Type B pancreatic cell (in vitro differentiated cells): ENCODE measurements around the gene GUK1. TPM values are rescaled to one million over a fixed set of nuclear protein-coding genes. Genes with fewer than 3 reads are reported as not detected.
A peak's percentile ranks its signal among the peaks of the same experiment; 100 is the strongest.

ENCODE experiments used
- DNase-seq: peaks from one replicate; pipeline ENCODE4 v3.0.0; 2021; ENCODE audit warnings: mixed read lengths; ENCODE audit not compliant: unreplicated experiment; ENCODE audit errors: extremely low spot score
- H3K27ac Mint-ChIP-seq: 2 replicates; pipeline ENCODE4 v1.8.0; 2021; ENCODE audit warnings: mild to moderate bottlenecking, mixed read lengths
- H3K27me3 Mint-ChIP-seq: 2 replicates; pipeline ENCODE4 v1.8.0; 2021; ENCODE audit warnings: mixed read lengths
- H3K36me3 Mint-ChIP-seq: 2 replicates; pipeline ENCODE4 v1.8.0; 2021; ENCODE audit warnings: mixed read lengths
- H3K4me1 Mint-ChIP-seq: one replicate; pipeline ENCODE4 v1.8.0; 2021; ENCODE audit warnings: mixed read lengths; ENCODE audit not compliant: unreplicated experiment
- H3K4me3 Mint-ChIP-seq: 2 replicates; pipeline ENCODE4 v1.8.0; 2021; ENCODE audit warnings: mild to moderate bottlenecking, mixed read lengths
- H3K9me3 Mint-ChIP-seq: 2 replicates; pipeline ENCODE4 v1.8.0; 2021; ENCODE audit warnings: mixed read lengths
- CTCF ChIP-seq: fragments of 200-600 bp; sonication (generic); conservative IDR thresholded peaks from 2 replicates; pipeline ENCODE4 v1.5.0; 2021; ENCODE audit warnings: antibody characterized with exemption, mild to moderate bottlenecking
- total RNA-seq: library from RNA; stranded (reverse); gene quantifications from 2 replicates; pipeline ENCODE4 v1.2.1, GENCODE V29; 2021; ENCODE audit warnings: low replicate concordance

The GUK1 gene
- total RNA-seq, 1 donor from 2014 or later, result 133 TPM

DNA sequence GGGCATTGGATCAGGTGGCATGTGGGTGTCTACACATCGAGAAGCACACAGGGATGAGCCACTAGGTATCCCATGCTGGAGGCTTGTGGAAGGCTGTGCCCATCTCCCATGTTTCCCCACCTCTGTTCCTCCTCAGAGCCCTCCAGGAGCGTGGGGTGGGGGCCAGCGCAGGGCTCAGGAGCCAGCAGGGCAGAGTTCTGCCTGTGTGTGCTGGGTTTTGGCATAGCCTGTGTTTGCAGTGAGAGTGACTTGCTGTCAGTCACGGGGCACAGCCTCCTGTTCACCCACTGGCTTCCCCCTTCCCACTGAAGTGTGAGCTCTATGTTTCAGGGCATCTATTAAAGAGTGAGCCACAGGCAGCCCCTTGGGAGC is 35.9 kb downstream of the GUK1 start:
- no peak overlapping the region for H3K4me3 Mint-ChIP-seq
- H3K4me1 Mint-ChIP-seq, result no peaks in the 10 kb centered on the region
- no peak for DNase-seq
- no peaks in the 10 kb centered on the region for H3K27me3 Mint-ChIP-seq
- H3K9me3 Mint-ChIP-seq, result no peaks in the 10 kb centered on the region
- TF ChIP-seq CTCF, result no peak
- no peaks in the 10 kb centered on the region for H3K36me3 Mint-ChIP-seq
- no peak overlapping the region for H3K27ac Mint-ChIP-seq

DNA sequence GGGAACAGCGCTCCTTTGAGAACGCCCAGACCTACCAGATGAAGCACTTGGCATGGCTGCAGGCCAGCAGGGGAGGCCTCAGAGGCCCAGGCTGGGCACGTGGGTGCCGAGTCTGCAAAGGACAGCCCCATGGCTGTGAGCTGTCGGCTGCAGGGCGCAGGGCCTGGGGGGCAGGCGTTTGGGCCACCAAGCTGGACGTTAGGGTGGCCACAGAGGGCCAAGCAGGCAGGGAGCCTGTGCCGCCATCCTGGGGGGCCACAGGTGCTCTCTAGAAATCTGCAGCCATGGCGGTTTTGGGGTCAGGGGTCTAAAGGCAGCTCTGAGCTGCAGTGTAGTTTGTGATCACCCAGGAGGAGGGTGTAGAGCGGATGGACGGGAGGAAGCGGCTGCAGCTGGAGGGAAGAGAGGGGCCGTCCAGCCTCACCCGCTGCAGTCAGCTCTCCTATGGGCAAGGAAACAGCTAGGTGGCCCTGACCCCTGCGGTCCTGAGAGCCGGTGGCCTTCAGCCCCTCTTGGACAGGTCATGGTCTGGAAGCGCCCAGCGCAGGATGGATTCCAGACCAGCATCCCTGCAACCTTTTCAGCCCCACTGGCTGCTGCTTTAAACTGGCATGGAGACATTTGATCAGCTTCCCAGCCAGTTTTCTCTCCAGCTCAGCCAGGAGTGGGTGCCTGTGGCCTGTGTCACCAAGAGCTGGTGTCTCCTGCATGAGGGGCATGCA is 36.5 kb downstream of the GUK1 start:
- Mint-ChIP-seq H3K36me3 (no peaks in the 10 kb centered on the region), H3K27ac (no peak overlapping the region), H3K4me1 (no peaks in the 10 kb centered on the region), H3K27me3 (no peaks in the 10 kb centered on the region), H3K4me3 (no peak overlapping the region), H3K9me3 (no peaks in the 10 kb centered on the region)
- DNase-seq, result no peak
- TF ChIP-seq CTCF, result no peak

DNA sequence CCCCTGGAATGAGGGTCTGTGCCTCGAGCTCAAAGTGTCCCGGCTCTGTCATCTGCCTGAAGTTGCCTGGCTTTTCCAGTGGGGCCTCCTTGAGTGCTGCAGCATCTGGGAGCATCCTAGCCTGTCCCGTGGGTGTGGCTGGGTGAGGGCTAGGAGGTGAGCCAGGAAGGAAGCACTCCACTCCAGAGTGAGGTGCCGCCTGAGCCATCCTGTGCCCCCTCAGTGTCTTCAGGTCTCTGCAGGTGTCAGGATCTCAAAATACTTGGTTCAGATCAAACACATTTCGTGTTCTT is 37.0 kb downstream of the GUK1 start:
- no peak overlapping the region for H3K4me3 Mint-ChIP-seq
- no peak for DNase-seq
- no peak overlapping the region for H3K27ac Mint-ChIP-seq
- no peak for TF ChIP-seq CTCF
- no peaks in the 10 kb centered on the region for H3K9me3 Mint-ChIP-seq
- no peaks in the 10 kb centered on the region for H3K36me3 Mint-ChIP-seq
- H3K27me3 Mint-ChIP-seq, result no peaks in the 10 kb centered on the region
- H3K4me1 Mint-ChIP-seq, result no peaks in the 10 kb centered on the region

GRCh38 chr1:228177721-228178710 is 37.9 kb downstream of the GUK1 start:
- no peaks in the 10 kb centered on the region for H3K36me3 Mint-ChIP-seq
- no peaks in the 10 kb centered on the region for H3K9me3 Mint-ChIP-seq
- no peaks in the 10 kb centered on the region for H3K4me1 Mint-ChIP-seq
- no peak overlapping the region for H3K4me3 Mint-ChIP-seq
- peak overlapping the region; percentile 37 for H3K27ac Mint-ChIP-seq
- TF ChIP-seq CTCF, result no peak
- H3K27me3 Mint-ChIP-seq, result no peaks in the 10 kb centered on the region
- no peak for DNase-seq

DNA sequence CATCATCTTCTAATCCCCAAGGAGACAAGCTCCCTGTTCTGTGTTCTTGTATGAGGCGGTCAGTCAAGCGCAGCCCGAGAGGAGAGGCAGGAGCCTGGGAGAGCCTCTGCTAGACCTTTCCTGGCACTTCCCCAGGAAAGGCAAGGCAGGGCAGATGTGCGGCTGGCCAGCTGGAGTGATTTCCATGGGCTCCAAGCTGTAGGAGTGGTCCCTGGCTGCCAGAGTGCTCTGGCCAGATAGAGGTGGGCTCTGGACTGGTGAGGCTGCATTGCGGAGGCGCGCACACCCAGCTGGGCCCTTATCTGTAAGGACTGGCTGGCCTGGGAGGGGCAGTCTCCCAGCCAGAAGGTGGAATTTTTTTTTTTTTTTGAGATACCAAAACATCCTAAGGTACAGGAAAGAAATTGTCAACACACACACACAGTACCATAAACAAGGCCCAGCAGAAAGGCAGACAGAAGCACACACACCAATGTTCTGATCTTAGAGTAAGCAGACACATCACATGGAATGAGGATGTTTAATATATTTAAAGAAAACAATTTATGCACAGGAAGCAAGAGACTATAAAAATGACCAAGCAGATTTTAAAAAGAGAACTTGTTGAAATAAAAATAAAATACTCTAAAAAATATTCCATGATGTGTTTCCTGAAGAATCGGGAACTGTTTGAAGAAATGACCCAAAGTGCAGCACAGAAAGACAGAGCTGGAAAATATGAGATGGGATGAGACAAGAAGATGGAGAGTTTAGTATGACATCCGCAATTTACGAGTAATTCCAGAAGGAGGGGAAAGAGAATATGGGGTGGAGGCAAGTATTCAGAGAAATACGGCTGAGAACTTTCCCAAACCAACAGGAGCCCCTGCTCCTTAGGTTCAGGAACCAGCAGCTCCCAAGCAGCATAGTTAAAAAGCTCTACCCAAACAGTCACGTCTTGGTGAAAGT is 38.9 kb downstream of the GUK1 start:
- Mint-ChIP-seq H3K27me3 (no peaks in the 10 kb centered on the region), H3K27ac (peak overlapping the region; percentile 37), H3K4me3 (no peak overlapping the region), H3K9me3 (no peaks in the 10 kb centered on the region), H3K36me3 (no peaks in the 10 kb centered on the region), H3K4me1 (no peaks in the 10 kb centered on the region)
- no peak for TF ChIP-seq CTCF
- DNase-seq, result no peak
